ENCODE data around the gene SLA2.

GRCh38 chr20:36613974-36614373 lies 32.0 kb downstream of the SLA2 start:
- TF ChIP-seq CTCF (IDR thresholded peaks at IDR 0.05): no peak
- no peak for TF ChIP-seq EZH2 (IDR thresholded peaks at IDR 0.05)
